Colonic mucosa (tissue), 4 donors: ENCODE measurements around the gene LMOD2. TPM values are rescaled to one million over a fixed set of nuclear protein-coding genes. Genes with fewer than 3 reads are reported as not detected.

Experiments
- DNase-seq: peaks from one replicate; pipeline ENCODE4 v3.0.0-alpha.2; 2020
- H3K27ac ChIP-seq: fragments of 200-600 bp; one replicate; pipeline ENCODE4 v1.8.0; 2021
- H3K27me3 ChIP-seq: fragments of 200-600 bp; one replicate; pipeline ENCODE4 v1.8.0; 2021
- H3K36me3 ChIP-seq: fragments of 200-600 bp; one replicate; pipeline ENCODE4 v1.8.0; 2021
- H3K4me1 ChIP-seq: fragments of 200-600 bp; one replicate; pipeline ENCODE4 v1.8.0; 2021; ENCODE audit warnings: mild to moderate bottlenecking
- H3K4me3 ChIP-seq: fragments of 200-600 bp; one replicate; pipeline ENCODE4 v1.8.0; 2021
- H3K9ac ChIP-seq, 2 donors: one replicate each; pipeline ENCODE4 v1.7.0; 2013; ENCODE audit warnings: control low read depth in 2 of 2, low read depth in 2 of 2, low read length in 2 of 2
- H3K9me3 ChIP-seq: fragments of 200-600 bp; one replicate; pipeline ENCODE4 v1.8.0; 2021
- CTCF ChIP-seq: fragments of 200-600 bp; IDR thresholded peaks from one replicate; pipeline ENCODE4 v1.8.0; 2022; ENCODE audit warnings: antibody characterized with exemption, mild to moderate bottlenecking
- intact Hi-C: fragments of 100-400 bp; cut with DNase I; formaldehyde crosslinking; loops from one replicate; pipeline ENCODE4 v1.14.1; 2022
- total RNA-seq, 2 donors: library from RNA; stranded (reverse); fragmentation: NEBNext Ultra II Directional in 1 of 2; extraction: Animal tissue kit (Norgen Biotek cat#: 25700) in 1 of 2; gene quantifications; one replicate each; pipeline ENCODE4 v1.2.1, GENCODE V29; 2021
- donor health status: healthy.
- donor health status: DM: no; HTN: no; CAD: no.
- donor health status: DM: no; HTN: no; CAD: no.

Gene LMOD2
- total RNA-seq, 2 donors from 2014 or later = not detected

- DNase-seq = no peak
- Histone ChIP-seq H3K27ac (no peak overlapping the region), H3K36me3 (no peaks in the 10 kb centered on the region), H3K4me3 (no peak overlapping the region), H3K9me3 (no peaks in the 10 kb centered on the region), H3K4me1 (no peaks in the 10 kb centered on the region), H3K9ac (no peak overlapping the region), H3K27me3 (no peaks in the 10 kb centered on the region)
- TF ChIP-seq CTCF = no peak
- intact Hi-C loops = no loop called here
These were observed 1.6 kb downstream of the LMOD2 start for GRCh38 chr7:123657304-123657685.

GRCh38 chr7:123658023-123658422 is 2.4 kb downstream of the LMOD2 start:
- Histone ChIP-seq H3K4me1 (no peaks in the 10 kb centered on the region), H3K9ac (no peak overlapping the region), H3K4me3 (no peak overlapping the region), H3K36me3 (no peaks in the 10 kb centered on the region), H3K27me3 (no peaks in the 10 kb centered on the region), H3K27ac (no peak overlapping the region), H3K9me3 (no peaks in the 10 kb centered on the region)
- intact Hi-C loops = no loop called here
- TF ChIP-seq CTCF = no peak
- DNase-seq = no peak

- Histone ChIP-seq H3K9ac (no peak overlapping the region), H3K27ac (no peak overlapping the region), H3K4me3 (no peak overlapping the region), H3K27me3 (no peaks in the 10 kb centered on the region), H3K4me1 (no peaks in the 10 kb centered on the region), H3K9me3 (no peaks in the 10 kb centered on the region), H3K36me3 (no peaks in the 10 kb centered on the region)
- intact Hi-C loops = no loop called here
- no peak for TF ChIP-seq CTCF
- DNase-seq = no peak
These were observed 5.1 kb downstream of the LMOD2 start for GRCh38 chr7:123660514-123661354.

- H3K9me3 ChIP-seq = no peaks in the 10 kb centered on the region
- intact Hi-C loops = no loop called here
- no peak for DNase-seq
- no peaks in the 10 kb centered on the region for H3K4me1 ChIP-seq
- no peak for TF ChIP-seq CTCF
- no peaks in the 10 kb centered on the region for H3K27me3 ChIP-seq
- H3K27ac ChIP-seq = no peak overlapping the region
- H3K9ac ChIP-seq = no peak overlapping the region
- H3K4me3 ChIP-seq = no peak overlapping the region
- no peaks in the 10 kb centered on the region for H3K36me3 ChIP-seq
These were observed 6.1 kb downstream of the LMOD2 start for GRCh38 chr7:123661765-123662164.

GRCh38 chr7:123662293-123662692 is 6.6 kb downstream of the LMOD2 start:
- no peak for TF ChIP-seq CTCF
- intact Hi-C loops = no loop called here
- DNase-seq = no peak
- Histone ChIP-seq H3K27me3 (no peaks in the 10 kb centered on the region), H3K36me3 (no peaks in the 10 kb centered on the region), H3K27ac (no peak overlapping the region), H3K9ac (no peak overlapping the region), H3K4me3 (no peak overlapping the region), H3K9me3 (no peaks in the 10 kb centered on the region), H3K4me1 (no peaks in the 10 kb centered on the region)
